Measurements from ENCODE around the gene TMEM213.

GRCh38 chr7:138885383-138886147, 87.8 kb downstream of the TMEM213 start:
- TF ChIP-seq BHLHE40 (IDR thresholded peaks at IDR 0.05; ENCODE audit: borderline replicate concordance) (no peak), CTBP1 (IDR thresholded peaks at IDR 0.05; ENCODE audit: borderline replicate concordance) (no peak), SP1 (IDR thresholded peaks at IDR 0.05) (no peak), ZNF384 (IDR thresholded peaks at IDR 0.05) (no peak), NFRKB (IDR thresholded peaks at IDR 0.05) (no peak)
